Activated T-cell treated with anti-CD3 and anti-CD28 coated beads, Interleukin-2, amount 50 U/mL, for 1 hour (primary cell): Measurements from ENCODE around the gene OVCH1.

Experiments
- DNase-seq: peaks from one replicate; pipeline ENCODE4 v3.0.0-alpha.2; 2020

Gene OVCH1

GRCh38 chr12:29497588-29497987, at the start of gene OVCH1:
Gene OVCH1, minus strand, starts transcription at chr12:29497686. Its CDS starts 0 bp downstream, at chr12:29497686.
- DNase-seq = no peak

- DNase-seq = no peak
Observed at GRCh38 chr12:29547151-29547632, 49.7 kb upstream of the OVCH1 start.

- DNase-seq = no peak
Observed at GRCh38 chr12:29546000-29546399, 48.5 kb upstream of the OVCH1 start.

GRCh38 chr12:29545102-29545467, 47.6 kb upstream of the OVCH1 start:
- no peak for DNase-seq

GRCh38 chr12:29544428-29545101, 47.1 kb upstream of the OVCH1 start:
- no peak for DNase-seq

- DNase-seq = no peak
Observed at GRCh38 chr12:29543036-29543435, 45.5 kb upstream of the OVCH1 start.

GRCh38 chr12:29537298-29537697, 39.8 kb upstream of the OVCH1 start:
- no peak for DNase-seq

- no peak for DNase-seq
Observed at GRCh38 chr12:29534935-29535334, 37.4 kb upstream of the OVCH1 start.

GRCh38 chr12:29533815-29534489, 36.5 kb upstream of the OVCH1 start:
- DNase-seq = no peak

GRCh38 chr12:29531471-29531870, 34.0 kb upstream of the OVCH1 start:
- DNase-seq = no peak

GRCh38 chr12:29530436-29530835, 33.0 kb upstream of the OVCH1 start:
- no peak for DNase-seq

GRCh38 chr12:29528161-29528560, 30.7 kb upstream of the OVCH1 start:
- DNase-seq = no peak

GRCh38 chr12:29521951-29522350, 24.5 kb upstream of the OVCH1 start:
- DNase-seq = no peak

- DNase-seq = no peak
Observed at GRCh38 chr12:29519585-29520182, 22.2 kb upstream of the OVCH1 start.

- no peak for DNase-seq
Observed at GRCh38 chr12:29518407-29518806, 20.9 kb upstream of the OVCH1 start.

- DNase-seq = no peak
Observed at GRCh38 chr12:29517264-29517663, 19.8 kb upstream of the OVCH1 start.

GRCh38 chr12:29516431-29516875, 19.0 kb upstream of the OVCH1 start:
- no peak for DNase-seq

- DNase-seq = no peak
Observed at GRCh38 chr12:29510591-29511185, 13.2 kb upstream of the OVCH1 start.

GRCh38 chr12:29509503-29509902, 12.0 kb upstream of the OVCH1 start:
- DNase-seq = no peak

- DNase-seq = no peak
Observed at GRCh38 chr12:29508949-29509348, 11.5 kb upstream of the OVCH1 start.

- DNase-seq = no peak
Observed at GRCh38 chr12:29505122-29505521, 7.6 kb upstream of the OVCH1 start.

GRCh38 chr12:29503283-29503682, 5.8 kb upstream of the OVCH1 start:
- no peak for DNase-seq

GRCh38 chr12:29499235-29499634, 1.7 kb upstream of the OVCH1 start:
- DNase-seq = no peak

GRCh38 chr12:29492891-29493290, 4.6 kb downstream of the OVCH1 start:
- no peak for DNase-seq
